ENCODE results near the gene HDGFL2. TPM values are rescaled to one million over a fixed set of nuclear protein-coding genes. Genes with fewer than 3 reads are reported as not detected.

Gene HDGFL2
- total and polyA plus RNA-seq, 10 of the 15 experiments (the other 5 are each of a cell fraction or from before 2014, with no cell fraction given): 0.16 to 56.9 (median 25.3) TPM

DNA sequence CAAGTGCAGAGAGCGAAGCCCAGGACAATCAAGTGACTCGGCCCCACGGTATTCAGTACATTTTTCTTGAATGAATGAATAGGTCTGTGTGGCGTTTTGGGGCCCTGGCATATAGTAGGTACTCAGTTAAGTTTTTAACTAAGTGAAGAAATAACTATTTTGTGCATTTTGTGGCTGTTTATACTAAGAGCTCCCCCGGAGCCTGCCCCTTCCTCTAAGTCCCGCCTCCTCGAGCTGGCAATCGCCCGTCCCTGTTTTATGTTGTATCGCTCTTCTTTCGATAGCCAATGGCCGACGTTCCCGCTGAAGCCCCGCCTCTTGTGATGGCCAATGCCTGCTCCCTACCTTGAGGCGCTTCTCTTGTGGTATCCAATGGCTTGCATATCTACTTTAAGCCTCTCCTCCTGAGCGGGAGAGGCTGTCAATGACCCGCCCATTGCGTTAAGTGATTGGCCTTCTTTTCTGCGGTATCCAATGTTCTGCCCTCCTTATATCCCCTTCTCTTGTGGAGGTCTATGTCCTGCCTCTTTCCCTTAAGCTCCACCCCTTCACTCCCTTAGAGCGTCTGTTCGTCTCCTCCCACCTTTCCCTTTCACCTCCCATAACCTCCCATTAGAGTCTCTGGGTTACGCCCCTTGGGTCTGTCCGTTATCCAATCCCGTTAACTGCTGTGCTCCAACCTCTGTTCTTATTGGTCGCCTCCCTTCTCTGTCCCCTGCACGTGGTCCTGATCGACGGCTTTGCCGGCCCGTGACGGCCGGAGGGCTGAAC is 509 bp upstream of the HDGFL2 start (continued):
- TF ChIP-seq, protein P1, sequence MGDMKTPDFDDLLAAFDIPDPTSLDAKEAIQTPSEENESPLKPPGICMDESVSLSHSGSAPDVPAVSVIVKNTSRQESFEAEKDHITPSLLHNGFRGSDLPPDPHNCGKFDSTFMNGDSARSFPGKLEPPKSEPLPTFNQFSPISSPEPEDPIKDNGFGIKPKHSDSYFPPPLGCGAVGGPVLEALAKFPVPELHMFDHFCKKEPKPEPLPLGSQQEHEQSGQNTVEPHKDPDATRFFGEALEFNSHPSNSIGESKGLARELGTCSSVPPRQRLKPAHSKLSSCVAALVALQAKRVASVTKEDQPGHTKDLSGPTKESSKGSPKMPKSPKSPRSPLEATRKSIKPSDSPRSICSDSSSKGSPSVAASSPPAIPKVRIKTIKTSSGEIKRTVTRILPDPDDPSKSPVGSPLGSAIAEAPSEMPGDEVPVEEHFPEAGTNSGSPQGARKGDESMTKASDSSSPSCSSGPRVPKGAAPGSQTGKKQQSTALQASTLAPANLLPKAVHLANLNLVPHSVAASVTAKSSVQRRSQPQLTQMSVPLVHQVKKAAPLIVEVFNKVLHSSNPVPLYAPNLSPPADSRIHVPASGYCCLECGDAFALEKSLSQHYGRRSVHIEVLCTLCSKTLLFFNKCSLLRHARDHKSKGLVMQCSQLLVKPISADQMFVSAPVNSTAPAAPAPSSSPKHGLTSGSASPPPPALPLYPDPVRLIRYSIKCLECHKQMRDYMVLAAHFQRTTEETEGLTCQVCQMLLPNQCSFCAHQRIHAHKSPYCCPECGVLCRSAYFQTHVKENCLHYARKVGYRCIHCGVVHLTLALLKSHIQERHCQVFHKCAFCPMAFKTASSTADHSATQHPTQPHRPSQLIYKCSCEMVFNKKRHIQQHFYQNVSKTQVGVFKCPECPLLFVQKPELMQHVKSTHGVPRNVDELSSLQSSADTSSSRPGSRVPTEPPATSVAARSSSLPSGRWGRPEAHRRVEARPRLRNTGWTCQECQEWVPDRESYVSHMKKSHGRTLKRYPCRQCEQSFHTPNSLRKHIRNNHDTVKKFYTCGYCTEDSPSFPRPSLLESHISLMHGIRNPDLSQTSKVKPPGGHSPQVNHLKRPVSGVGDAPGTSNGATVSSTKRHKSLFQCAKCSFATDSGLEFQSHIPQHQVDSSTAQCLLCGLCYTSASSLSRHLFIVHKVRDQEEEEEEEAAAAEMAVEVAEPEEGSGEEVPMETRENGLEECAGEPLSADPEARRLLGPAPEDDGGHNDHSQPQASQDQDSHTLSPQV (IDR thresholded peaks at IDR 0.05): no peak
- TF ChIP-seq, protein P2, sequence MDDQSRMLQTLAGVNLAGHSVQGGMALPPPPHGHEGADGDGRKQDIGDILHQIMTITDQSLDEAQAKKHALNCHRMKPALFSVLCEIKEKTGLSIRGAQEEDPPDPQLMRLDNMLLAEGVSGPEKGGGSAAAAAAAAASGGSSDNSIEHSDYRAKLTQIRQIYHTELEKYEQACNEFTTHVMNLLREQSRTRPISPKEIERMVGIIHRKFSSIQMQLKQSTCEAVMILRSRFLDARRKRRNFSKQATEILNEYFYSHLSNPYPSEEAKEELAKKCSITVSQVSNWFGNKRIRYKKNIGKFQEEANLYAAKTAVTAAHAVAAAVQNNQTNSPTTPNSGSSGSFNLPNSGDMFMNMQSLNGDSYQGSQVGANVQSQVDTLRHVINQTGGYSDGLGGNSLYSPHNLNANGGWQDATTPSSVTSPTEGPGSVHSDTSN (IDR thresholded peaks at IDR 0.05; ENCODE audit: insufficient replicate concordance, low read depth, low read length): peak; percentile 100
- TF ChIP-seq CREM (IDR thresholded peaks at IDR 0.05; ENCODE audit: low read depth) (peak; percentile 47), RFX5 (IDR thresholded peaks at IDR 0.05; ENCODE audit: low read depth, low read length) (peak; percentile 72), HCFC1 (IDR thresholded peaks at IDR 0.05; ENCODE audit: low read length) (peak; percentile 42; the same call in 1 of the 2 replicates), HDGF (IDR thresholded peaks at IDR 0.05) (peak; percentile 100), CREB1 (IDR thresholded peaks at IDR 0.05; ENCODE audit: low read depth) (peak; percentile 37; the same call in 1 of the 2 replicates), MYC (IDR thresholded peaks at IDR 0.05; ENCODE audit: insufficient read depth, insufficient read length, insufficient replicate concordance, low read length, severe bottlenecking) (no peak), BCL11A (IDR thresholded peaks at IDR 0.05; ENCODE audit: low read depth, low read length) (no peak), NFXL1 (IDR thresholded peaks at IDR 0.05; ENCODE audit: borderline replicate concordance) (no peak), DPF2 (IDR thresholded peaks at IDR 0.05) (peak; percentile 99), BRCA1 (IDR thresholded peaks at IDR 0.05; ENCODE audit: low read depth, low read length) (no peak), NBN (IDR thresholded peaks at IDR 0.05) (peak; percentile 61), POLR2AphosphoS5 (IDR thresholded peaks at IDR 0.05; ENCODE audit: low read length) (peak; percentile 62; the same call in 1 of the 2 replicates), CBX5 (IDR thresholded peaks at IDR 0.05; ENCODE audit: low read depth) (no peak), BHLHE40 (IDR thresholded peaks at IDR 0.05; ENCODE audit: borderline replicate concordance in 1 of 2, low read depth in 2 of 2, low read length in 1 of 2) (peak; percentile 83 to 93), FOS (IDR thresholded peaks at IDR 0.05; ENCODE audit: borderline replicate concordance, extremely low read depth, insufficient read length) (peak; percentile 96)
- TF ChIP-seq, protein P3, sequence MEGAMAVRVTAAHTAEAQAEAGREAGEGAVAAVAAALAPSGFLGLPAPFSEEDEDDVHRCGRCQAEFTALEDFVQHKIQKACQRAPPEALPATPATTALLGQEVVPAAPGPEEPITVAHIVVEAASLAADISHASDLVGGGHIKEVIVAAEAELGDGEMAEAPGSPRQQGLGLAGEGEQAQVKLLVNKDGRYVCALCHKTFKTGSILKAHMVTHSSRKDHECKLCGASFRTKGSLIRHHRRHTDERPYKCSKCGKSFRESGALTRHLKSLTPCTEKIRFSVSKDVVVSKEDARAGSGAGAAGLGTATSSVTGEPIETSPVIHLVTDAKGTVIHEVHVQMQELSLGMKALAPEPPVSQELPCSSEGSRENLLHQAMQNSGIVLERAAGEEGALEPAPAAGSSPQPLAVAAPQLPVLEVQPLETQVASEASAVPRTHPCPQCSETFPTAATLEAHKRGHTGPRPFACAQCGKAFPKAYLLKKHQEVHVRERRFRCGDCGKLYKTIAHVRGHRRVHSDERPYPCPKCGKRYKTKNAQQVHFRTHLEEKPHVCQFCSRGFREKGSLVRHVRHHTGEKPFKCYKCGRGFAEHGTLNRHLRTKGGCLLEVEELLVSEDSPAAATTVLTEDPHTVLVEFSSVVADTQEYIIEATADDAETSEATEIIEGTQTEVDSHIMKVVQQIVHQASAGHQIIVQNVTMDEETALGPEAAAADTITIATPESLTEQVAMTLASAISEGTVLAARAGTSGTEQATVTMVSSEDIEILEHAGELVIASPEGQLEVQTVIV (IDR thresholded peaks at IDR 0.05; ENCODE audit: borderline replicate concordance, partially characterized antibody): peak; percentile 83
- TF ChIP-seq, protein P4, sequence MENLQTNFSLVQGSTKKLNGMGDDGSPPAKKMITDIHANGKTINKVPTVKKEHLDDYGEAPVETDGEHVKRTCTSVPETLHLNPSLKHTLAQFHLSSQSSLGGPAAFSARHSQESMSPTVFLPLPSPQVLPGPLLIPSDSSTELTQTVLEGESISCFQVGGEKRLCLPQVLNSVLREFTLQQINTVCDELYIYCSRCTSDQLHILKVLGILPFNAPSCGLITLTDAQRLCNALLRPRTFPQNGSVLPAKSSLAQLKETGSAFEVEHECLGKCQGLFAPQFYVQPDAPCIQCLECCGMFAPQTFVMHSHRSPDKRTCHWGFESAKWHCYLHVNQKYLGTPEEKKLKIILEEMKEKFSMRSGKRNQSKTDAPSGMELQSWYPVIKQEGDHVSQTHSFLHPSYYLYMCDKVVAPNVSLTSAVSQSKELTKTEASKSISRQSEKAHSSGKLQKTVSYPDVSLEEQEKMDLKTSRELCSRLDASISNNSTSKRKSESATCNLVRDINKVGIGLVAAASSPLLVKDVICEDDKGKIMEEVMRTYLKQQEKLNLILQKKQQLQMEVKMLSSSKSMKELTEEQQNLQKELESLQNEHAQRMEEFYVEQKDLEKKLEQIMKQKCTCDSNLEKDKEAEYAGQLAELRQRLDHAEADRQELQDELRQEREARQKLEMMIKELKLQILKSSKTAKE (IDR thresholded peaks at IDR 0.05; ENCODE audit: low read depth, poor library complexity, severe bottlenecking): peak; percentile 83

Data from GM12878 (cell line).